HepG2 (cell line): Measurements from ENCODE around the gene SNRNP27. TPM values are rescaled to one million over a fixed set of nuclear protein-coding genes. Genes with fewer than 3 reads are reported as not detected.
"Not testable (repeated sequence)": the region's sequence is repeated elsewhere in the genome, so short reads cannot be mapped to it uniquely, and the experiment has no call there.

ENCODE experiments used
- ATAC-seq: fragments of 200-7000 bp; cut with Tn5 transposase; 3 replicates; pipeline ENCODE4 v1.9.1; 2020; ENCODE audit warnings: mild to moderate bottlenecking, moderate library complexity
- BruUV-seq: library from RNA; stranded (reverse); fragments of 400-500 nt; replicated peaks from 2 replicates; lab custom pipeline; 2021; lab: Mats Ljungman, UMichigan
- CTCF ChIA-PET: fragments of 300-600 bp; formaldehyde crosslinking; extraction: SDS; loops from one replicate; lab custom pipeline; 2021; ENCODE audit warnings: low total read pairs, inconsistent platforms, low intra/inter-chr PET ratio; lab: Yijun Ruan, JAX
- POLR2A ChIA-PET: fragments of 350-600 bp; sonication (Branson Sonifier 250); formaldehyde crosslinking; loops from one replicate; lab custom pipeline; 2020; ENCODE audit warnings: antibody characterized with exemption, inconsistent platforms; lab: Yijun Ruan, JAX
- DNase-seq: peaks from one replicate; pipeline ENCODE4 v3.0.0-alpha.2; 2015; ENCODE audit warnings: low spot score
- FAIRE-seq: peaks from 3 replicates; lab custom pipeline; 2011; peaks lifted over from hg19 to GRCh38; lab: Jason Lieb, UNC
- H2AFZ ChIP-seq: one replicate; pipeline ENCODE4 v1.6.1; 2011; ENCODE audit warnings: low read length, inconsistent platforms
- H3K27ac ChIP-seq: fragments of 300-600 bp; 3 replicates; pipeline ENCODE4 v1.8.0; 2011; ENCODE audit warnings: mixed run types, mild to moderate bottlenecking, mixed read lengths, low read length, inconsistent platforms; ENCODE audit not compliant: insufficient read depth; ENCODE audit errors: extremely low read length
- H3K27me3 ChIP-seq, 2 experiments: fragments of 200-600 bp in 1 of 2; 2 replicates in 1 of 2; 3 replicates in 1 of 2; pipeline versions ENCODE4 v1.6.0 to v1.8.0; 2011; ENCODE audit warnings: low read length in 2 of 2, mild to moderate bottlenecking in 2 of 2, moderate library complexity in 2 of 2, inconsistent platforms in 1 of 2; ENCODE audit not compliant: insufficient read depth in 2 of 2, control insufficient read depth in 1 of 2
- H3K36me3 ChIP-seq, 2 experiments: fragments of 200-600 bp in 1 of 2; replicated peaks in 1 of 2; 2 replicates in 1 of 2; 3 replicates in 1 of 2; pipeline versions ENCODE4 v1.5.1 to v1.8.0; 2011; ENCODE audit warnings: low read length in 2 of 2, inconsistent platforms in 1 of 2; ENCODE audit not compliant: insufficient read depth in 2 of 2, control insufficient read depth in 1 of 2
- H3K4me1 ChIP-seq: 2 replicates; pipeline ENCODE4 v1.5.1; 2012; ENCODE audit warnings: low read length, inconsistent platforms; ENCODE audit not compliant: insufficient read depth
- H3K4me2 ChIP-seq: 2 replicates; pipeline ENCODE4 v1.6.0; 2011; ENCODE audit warnings: low read depth, low read length, inconsistent platforms
- H3K4me3 ChIP-seq, 3 experiments: fragments of 200-600 bp in 1 of 3; sonication (generic), shearing (Covaris generic) in 1 of 3; replicated peaks in 1 of 3; 2 replicates each; pipeline ENCODE4 v1.5.1; 2011 to 2016; ENCODE audit warnings: low read length in 3 of 3, inconsistent platforms in 2 of 3, low read depth in 2 of 3, mild to moderate bottlenecking in 2 of 3, control low read depth in 1 of 3, mixed read lengths in 1 of 3; ENCODE audit not compliant: insufficient read depth in 1 of 3
- H3K79me2 ChIP-seq: one replicate; pipeline ENCODE4 v1.6.1; 2011; ENCODE audit warnings: low read length, inconsistent platforms; ENCODE audit not compliant: insufficient read depth
- H3K9ac ChIP-seq: 2 replicates; pipeline ENCODE4 v1.6.0; 2011; ENCODE audit warnings: mild to moderate bottlenecking, low read depth, low read length, inconsistent platforms; ENCODE audit not compliant: insufficient read depth
- H3K9me3 ChIP-seq: 2 replicates; pipeline ENCODE4 v1.5.1; 2012; ENCODE audit warnings: mild to moderate bottlenecking, low read length
- H4K20me1 ChIP-seq: 2 replicates; pipeline ENCODE4 v1.6.0; 2011; ENCODE audit warnings: inconsistent platforms, mild to moderate bottlenecking, low read length, moderate library complexity; ENCODE audit not compliant: insufficient read depth
- ARNT2 ChIP-seq: sonication (generic); formaldehyde crosslinking; IDR thresholded peaks from 2 replicates; pipeline ENCODE4 v1.8.0; 2022; ENCODE audit warnings: mild to moderate bottlenecking, low read depth, missing genetic modification reagents, moderate library complexity
- HOXA7 ChIP-seq: sonication (generic); formaldehyde crosslinking; IDR thresholded peaks from 2 replicates; pipeline ENCODE4 v1.8.1; 2022; ENCODE audit warnings: mild to moderate bottlenecking, missing genetic modification reagents, moderate library complexity
- KDM1A ChIP-seq: IDR thresholded peaks from 2 replicates; pipeline ENCODE4 v1.6.1; 2016; ENCODE audit warnings: missing compliant biosample characterization
- RCOR2 ChIP-seq: IDR thresholded peaks from 2 replicates; pipeline ENCODE4 v1.6.1; 2016; ENCODE audit warnings: missing biosample characterization, missing genetic modification reagents
- SATB2 ChIP-seq: sonication (generic); formaldehyde crosslinking; IDR thresholded peaks from 2 replicates; pipeline ENCODE4 v1.5.0; 2020; ENCODE audit warnings: missing genetic modification reagents
- SNAPC2 ChIP-seq: sonication (generic); formaldehyde crosslinking; IDR thresholded peaks from 2 replicates; pipeline ENCODE4 v1.8.1; 2022; ENCODE audit warnings: mild to moderate bottlenecking, missing genetic modification reagents
- ZBTB33 ChIP-seq: sonication (generic); formaldehyde crosslinking; IDR thresholded peaks from 2 replicates; pipeline ENCODE4 v1.4.0; 2020; ENCODE audit warnings: missing genetic modification reagents
- ZBTB38 ChIP-seq: sonication (generic); formaldehyde crosslinking; IDR thresholded peaks from 2 replicates; pipeline ENCODE4 v1.5.1; 2020; ENCODE audit warnings: mild to moderate bottlenecking, missing genetic modification reagents
- ZIK1 ChIP-seq: sonication (generic); formaldehyde crosslinking; IDR thresholded peaks from 2 replicates; pipeline ENCODE4 v1.5.0; 2020; ENCODE audit warnings: mild to moderate bottlenecking, low read depth, missing genetic modification reagents, borderline replicate concordance
- ZNF274 ChIP-seq: sonication (generic); formaldehyde crosslinking; IDR thresholded peaks from 2 replicates; pipeline ENCODE4 v1.5.1; 2020; ENCODE audit warnings: mild to moderate bottlenecking, missing genetic modification reagents
- WGBS: methylation state at CpG from one replicate; pipeline ENCODE4 v1.1.6; 2017; ENCODE audit warnings: low lambda C conversion rate; 5-methylcytosine and 5-hydroxymethylcytosine counted together
- in situ Hi-C: cut with HindIII; loops from 2 replicates; pipeline ENCODE4 v1.10.0; 2017; ENCODE audit warnings: low pct_unique_long_range_greater_than_20kb; ENCODE audit not compliant: extremely low pct_ligation_motif_present
- intact Hi-C: fragments of 100-400 bp; cut with micrococcal nuclease; formaldehyde crosslinking; loops from one replicate; pipeline ENCODE4 v1.10.0; 2022; ENCODE audit not compliant: unreplicated experiment
- polyA plus RNA-seq, 8 experiments: library from polyadenylated mRNA; depleted of rRNA in 3 of 8; stranded (reverse) in 7 of 8; unstranded in 1 of 8; fragments of >200 nt; fragmentation: Illumina TruSeq in 4 of 8; extraction: Trizol in 4 of 8; gene quantifications; 2 replicates each; pipeline versions ENCODE4 v1.2.1 to v1.2.3, GENCODE V29; 2011 to 2016; ENCODE audit warnings: low read depth in 4 of 8, missing spikeins in 1 of 8, mixed read lengths in 1 of 8; ENCODE audit not compliant: insufficient read depth in 1 of 8
- total RNA-seq, 5 experiments: library from RNA; depleted of rRNA; stranded (reverse); fragments of >200 nt; fragmentation: Illumina TruSeq; extraction: Trizol; gene quantifications; 2 replicates each; pipeline ENCODE4 v1.2.3, GENCODE V29; 2016; ENCODE audit warnings: low read depth in 1 of 5

SNRNP27 gene
- total and polyA plus RNA-seq, 2 of the 13 experiments (the other 11 are each of a cell fraction or from before 2014, with no cell fraction given) = 49.8 to 54.6 TPM

- H3K9me3 ChIP-seq, CTCF ChIA-PET, H4K20me1 ChIP-seq, H3K27me3 ChIP-seq, FAIRE-seq, BruUV-seq, H3K27ac ChIP-seq, in situ Hi-C loops: not testable (repeated sequence)
- Histone ChIP-seq H3K79me2 (peaks cover 30% of the 10 kb centered on the region), H2AFZ (peak overlapping the region; percentile 100), H3K4me1 (peaks cover 24% of the 10 kb centered on the region), H3K4me3 (peak overlapping the region in 2 of 3 experiments; percentile 85 to 97; a peak in 3 of 6 replicates), H3K36me3 (peaks cover 5 to 22% of the 10 kb centered on the region in 2 experiments; a peak in 3 of 5 replicates), H3K4me2 (peak overlapping the region; percentile 89), H3K9ac (0 out of 2 replicates have a peak overlapping the region, but pooled peaks have one; percentile 90)
- 87% methylated on average over 7 of the region's 7 CpGs for WGBS
- DNase-seq = peak; percentile 31
- ATAC-seq = peak; percentile 20; the same call in 1 of the 3 replicates
- POLR2A ChIA-PET = interaction anchor here (0.8 to 3.6 kb wide), 6 partner anchors 21 to 400 kb away, joined by 4 to 37 read pairs (median 5); partner anchors contain the start of genes ANXA4, MXD1 and SNRPG
- intact Hi-C loops = loop anchor here (5.0 kb wide), 1 partner anchor 171 kb away; no protein-coding TSS in a partner anchor
- TF ChIP-seq SNAPC2 (CRISPR knock-in tag) = 0 out of 2 replicates have a peak, but pooled peaks have one; percentile 27
- peak; percentile 52; the same call in 1 of the 2 replicates for TF ChIP-seq KDM1A (CRISPR knock-in tag)
- TF ChIP-seq ZIK1 (CRISPR knock-in tag) = 0 out of 2 replicates have a peak, but pooled peaks have one; percentile 13
- TF ChIP-seq RCOR2 (CRISPR knock-in tag) = peak; percentile 22; the same call in 1 of the 2 replicates
- 0 out of 2 replicates have a peak, but pooled peaks have one; percentile 37 for TF ChIP-seq HOXA7 (CRISPR knock-in tag)
Observed at GRCh38 chr2:69892838-69893424, 825 bp upstream of the SNRNP27 start.

GRCh38 chr2:69894737-69895136, 981 bp downstream of the SNRNP27 start:
- WGBS = 62% methylated on average over 23 of the region's 23 CpGs
- H3K27ac ChIP-seq, DNase-seq, BruUV-seq, in situ Hi-C loops, CTCF ChIA-PET, H2AFZ ChIP-seq, ATAC-seq, H3K9me3 ChIP-seq, H3K27me3 ChIP-seq, FAIRE-seq, H4K20me1 ChIP-seq: not testable (repeated sequence)
- Histone ChIP-seq H3K79me2 (peaks cover 36% of the 10 kb centered on the region), H3K4me1 (peaks cover 24% of the 10 kb centered on the region), H3K9ac (peak overlapping the region; percentile 90), H3K36me3 (peaks cover 7 to 32% of the 10 kb centered on the region in 2 experiments; a peak in 3 of 5 replicates), H3K4me3 (peak overlapping the region; percentile 85 to 97 (median 90)), H3K4me2 (peak overlapping the region; percentile 89)
- intact Hi-C loops = loop anchor here (5.0 kb wide), 1 partner anchor 172 kb away; no protein-coding TSS in a partner anchor
- TF ChIP-seq SATB2 (CRISPR knock-in tag) = 0 out of 2 replicates have a peak, but pooled peaks have one; percentile 37
- TF ChIP-seq ZBTB33 (CRISPR knock-in tag) = peak; percentile 87; the same call in 1 of the 2 replicates
- peak; percentile 63; the same call in 1 of the 2 replicates for TF ChIP-seq ZBTB38 (CRISPR knock-in tag)
- peak; percentile 28; the same call in 1 of the 2 replicates for TF ChIP-seq ARNT2 (CRISPR knock-in tag)
- TF ChIP-seq ZNF274 (CRISPR knock-in tag) = 0 out of 2 replicates have a peak, but pooled peaks have one; percentile 37
- POLR2A ChIA-PET = interaction anchor here (0.7 to 3.6 kb wide), 3 partner anchors 19 to 248 kb away, joined by 3 to 37 read pairs (median 3); partner anchors contain the start of gene MXD1
